Islet of Langerhans (tissue), 1 donor: ENCODE data around the gene C12orf76.
"Not testable (repeated sequence)": the region's sequence is repeated elsewhere in the genome, so short reads cannot be mapped to it uniquely, and the experiment has no call there.

Source experiments
- FAIRE-seq: peaks from one replicate; lab custom pipeline; 2011; peaks lifted over from hg19 to GRCh38; lab: Jason Lieb, UNC

The C12orf76 gene

GRCh38 chr12:110062241-110062640 is 13.9 kb upstream of the C12orf76 start:
- no peak for FAIRE-seq

DNA sequence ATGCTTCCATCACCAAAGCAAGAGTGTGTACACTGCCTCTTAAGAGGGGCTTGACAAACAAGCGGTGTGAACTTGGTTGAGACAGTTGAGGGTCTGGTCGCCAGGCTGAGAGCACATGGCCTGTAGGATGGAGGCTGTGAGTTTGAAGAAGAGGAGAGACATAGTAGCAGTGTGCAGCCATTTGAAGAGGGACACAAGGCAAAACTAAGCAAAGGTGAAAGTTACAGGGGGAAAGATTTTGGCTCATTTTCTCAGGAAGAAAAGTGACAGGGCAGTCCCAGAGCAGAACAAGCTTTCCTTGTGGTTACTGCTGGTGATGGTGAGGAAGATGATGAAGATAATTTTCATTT is 11.3 kb upstream of the C12orf76 start:
- FAIRE-seq: no peak

DNA sequence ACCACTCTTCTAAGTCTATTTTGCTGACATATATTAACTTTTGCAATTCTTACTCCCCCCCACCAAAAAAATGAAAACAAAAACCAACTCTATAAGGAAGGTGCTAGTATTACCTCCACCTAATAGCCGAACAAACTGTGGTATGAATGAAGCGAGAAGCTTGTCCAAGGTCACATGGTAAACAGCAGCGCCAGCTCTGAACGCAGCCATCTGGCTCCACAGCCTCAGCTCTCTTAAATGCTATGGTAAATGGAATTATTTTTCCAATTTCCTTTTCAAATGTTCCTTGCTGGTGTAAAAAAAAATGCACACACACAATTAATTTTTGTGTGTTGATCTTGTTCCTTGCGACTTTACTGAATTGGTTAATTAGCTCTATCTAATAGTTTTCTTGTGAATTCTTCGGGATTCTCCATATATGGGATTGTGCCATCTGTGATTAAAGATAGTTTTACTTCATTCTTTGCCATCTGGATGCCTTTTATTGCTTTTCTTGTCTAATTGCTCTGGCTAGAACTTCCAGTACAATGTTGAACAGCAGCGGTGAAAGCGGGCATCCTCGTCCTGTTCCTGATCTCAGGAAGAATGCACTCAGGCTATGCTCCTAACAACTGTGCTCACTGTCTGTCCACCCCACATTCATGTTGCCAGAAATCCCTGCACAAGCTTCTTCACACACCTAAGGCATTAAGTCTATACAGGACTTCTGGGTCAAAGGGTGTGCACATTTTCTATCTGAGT is 10.7 kb upstream of the C12orf76 start:
- no peak for FAIRE-seq

DNA sequence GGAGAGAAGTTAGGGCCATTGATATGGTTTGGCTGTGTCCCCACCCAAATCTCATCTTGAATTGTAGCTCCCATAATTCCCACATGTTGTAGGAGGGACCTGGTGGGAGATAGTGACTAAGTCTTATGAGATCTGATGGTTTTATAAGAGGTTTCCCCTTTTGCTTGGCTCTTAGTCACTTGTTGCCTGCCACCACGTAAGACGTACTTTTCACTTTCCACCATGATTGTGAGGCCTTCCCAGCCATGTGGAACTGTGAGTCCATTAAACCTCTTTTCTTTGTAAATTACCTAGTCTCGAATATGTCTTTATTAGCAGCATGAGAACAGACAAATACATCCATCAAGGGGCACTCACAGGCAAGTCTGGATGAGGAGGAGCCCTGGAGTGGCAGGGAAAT is 8.3 kb upstream of the C12orf76 start:
- FAIRE-seq: not testable (repeated sequence)

- FAIRE-seq: not testable (repeated sequence)
These were observed 7.3 kb upstream of the C12orf76 start for GRCh38 chr12:110055375-110056352.

- no peak for FAIRE-seq
These were observed 2.6 kb upstream of the C12orf76 start for GRCh38 chr12:110050927-110051326.

DNA sequence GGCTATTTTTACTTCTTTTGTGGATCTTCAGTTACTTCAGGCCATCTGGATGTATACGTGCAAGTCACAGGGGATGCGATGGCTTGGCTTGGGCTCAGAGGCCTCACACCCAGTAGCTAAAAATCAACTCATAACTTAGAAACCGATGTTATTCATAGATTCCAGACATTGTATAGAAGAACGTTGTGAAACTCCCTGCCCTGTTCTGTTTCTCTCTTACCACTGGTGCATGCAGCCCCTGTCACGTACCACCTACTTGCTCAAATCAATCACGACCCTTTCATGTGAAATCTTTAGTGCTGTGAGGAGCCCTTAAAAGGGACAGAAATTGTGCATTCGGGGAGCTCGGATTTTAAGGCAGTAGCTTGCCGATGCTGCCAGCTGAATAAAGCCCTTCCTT is 1.3 kb upstream of the C12orf76 start:
- not testable (repeated sequence) for FAIRE-seq

GRCh38 chr12:110049034-110049433 is 712 bp upstream of the C12orf76 start:
- not testable (repeated sequence) for FAIRE-seq

- no peak for FAIRE-seq
These were observed 903 bp downstream of the C12orf76 start for GRCh38 chr12:110047297-110047940.

DNA sequence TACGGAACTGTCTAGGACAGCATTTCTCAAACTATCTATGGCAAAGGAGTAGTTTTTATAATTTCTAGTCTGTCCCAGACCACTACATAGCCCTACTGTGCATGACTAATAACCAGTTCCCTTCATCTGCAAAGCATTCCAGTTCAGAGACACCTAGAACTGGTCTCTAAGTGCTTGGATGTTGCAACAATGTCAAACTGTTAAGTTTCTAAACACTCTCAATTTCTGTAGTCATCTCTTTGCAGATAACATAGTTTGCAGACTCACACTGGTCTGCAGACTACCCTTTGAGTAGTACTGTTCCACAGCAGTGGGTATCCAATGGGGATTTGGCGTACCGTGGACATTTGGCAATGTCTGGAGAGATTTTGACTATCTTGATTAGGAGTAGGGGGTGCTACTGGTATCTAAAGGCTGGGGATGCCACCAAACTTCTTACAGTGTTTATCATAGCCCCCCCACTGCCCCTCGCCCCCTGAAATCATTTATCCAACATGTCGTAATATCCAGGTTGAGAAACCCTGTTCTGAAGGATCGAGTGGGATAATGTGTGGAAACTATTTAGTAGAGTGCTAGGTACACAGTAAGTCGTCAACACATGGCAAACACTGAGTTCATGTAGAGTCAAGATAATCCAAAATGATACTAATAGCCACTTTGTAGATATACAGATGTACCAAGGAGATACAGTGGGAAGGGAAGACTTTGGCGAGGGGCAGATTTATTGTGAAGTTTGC is 1.7 kb downstream of the C12orf76 start:
- FAIRE-seq: no peak

- peak; percentile 97 for FAIRE-seq
These were observed 6.1 kb downstream of the C12orf76 start for GRCh38 chr12:110042264-110042663.

GRCh38 chr12:110039085-110039807 is 9.1 kb downstream of the C12orf76 start:
- no peak for FAIRE-seq

GRCh38 chr12:110038741-110039084 is 9.6 kb downstream of the C12orf76 start:
- no peak for FAIRE-seq

GRCh38 chr12:110037315-110037714 is 11.0 kb downstream of the C12orf76 start:
- FAIRE-seq: no peak

DNA sequence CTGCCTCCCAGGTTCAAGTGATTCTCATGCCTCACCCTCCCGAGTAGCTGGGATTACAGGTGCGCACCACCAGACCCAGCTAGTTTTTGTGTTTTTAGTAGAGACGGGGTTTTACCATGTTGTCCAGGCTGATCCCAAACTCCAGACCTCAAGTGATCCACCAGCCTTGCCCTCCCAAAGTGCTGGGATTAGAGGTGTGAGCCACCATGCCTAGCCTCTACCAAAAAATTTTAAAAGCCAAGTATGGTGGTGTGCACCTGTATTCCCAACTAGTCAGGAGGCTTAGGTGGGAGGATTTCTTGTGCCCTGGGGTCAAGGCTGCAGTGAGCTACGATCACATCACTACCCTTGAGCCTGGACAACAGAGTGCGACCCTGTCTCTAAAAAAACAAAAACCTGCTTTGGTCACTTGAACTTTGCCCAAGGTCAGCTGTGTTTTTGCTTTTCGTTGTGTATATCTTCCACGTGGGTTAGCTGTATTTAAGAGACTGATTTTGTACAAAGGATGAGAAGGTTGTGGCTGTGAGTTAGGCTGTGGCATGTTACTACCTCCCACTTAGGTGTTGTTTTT is 12.7 kb downstream of the C12orf76 start:
- FAIRE-seq: no peak

DNA sequence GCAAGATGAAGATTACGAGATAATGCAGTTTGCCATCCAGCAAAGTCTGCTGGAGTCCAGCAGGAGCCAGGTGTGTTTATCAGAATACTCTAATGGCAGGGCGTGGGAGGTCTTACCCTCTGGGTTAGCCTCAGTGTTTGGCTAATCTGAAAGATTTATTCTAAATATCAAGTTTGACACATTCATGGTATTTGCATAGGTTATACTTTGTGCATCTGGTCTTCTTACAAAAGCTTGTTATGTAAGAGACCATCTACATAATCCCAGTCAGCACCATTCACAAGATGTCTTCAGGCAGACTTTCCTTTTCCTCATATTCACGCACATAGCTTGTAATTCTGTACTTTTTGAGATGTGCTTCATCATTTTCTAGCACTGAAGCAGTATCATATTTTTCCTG is 14.4 kb downstream of the C12orf76 start:
- no peak for FAIRE-seq

GRCh38 chr12:110029290-110029815 is 19.0 kb downstream of the C12orf76 start:
- no peak for FAIRE-seq

DNA sequence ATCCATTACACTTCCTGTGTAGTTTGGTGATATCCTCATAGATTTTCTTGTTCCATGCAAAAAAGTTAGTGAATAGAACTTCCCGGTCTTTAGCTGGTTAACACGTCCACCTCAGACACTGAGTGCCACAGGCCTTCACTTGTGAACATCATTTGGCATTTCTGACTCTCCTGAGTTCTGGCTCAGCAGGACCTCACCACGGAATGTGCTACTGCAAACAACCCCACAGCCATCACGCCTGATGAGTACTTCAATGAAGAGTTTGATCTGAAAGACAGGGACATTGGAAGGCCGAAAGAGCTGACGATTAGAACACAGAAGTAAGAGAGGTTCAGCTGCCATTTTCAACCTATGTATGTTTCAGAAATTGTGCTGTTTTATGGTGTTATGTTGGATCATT is 20.0 kb downstream of the C12orf76 start:
- FAIRE-seq: no peak

DNA sequence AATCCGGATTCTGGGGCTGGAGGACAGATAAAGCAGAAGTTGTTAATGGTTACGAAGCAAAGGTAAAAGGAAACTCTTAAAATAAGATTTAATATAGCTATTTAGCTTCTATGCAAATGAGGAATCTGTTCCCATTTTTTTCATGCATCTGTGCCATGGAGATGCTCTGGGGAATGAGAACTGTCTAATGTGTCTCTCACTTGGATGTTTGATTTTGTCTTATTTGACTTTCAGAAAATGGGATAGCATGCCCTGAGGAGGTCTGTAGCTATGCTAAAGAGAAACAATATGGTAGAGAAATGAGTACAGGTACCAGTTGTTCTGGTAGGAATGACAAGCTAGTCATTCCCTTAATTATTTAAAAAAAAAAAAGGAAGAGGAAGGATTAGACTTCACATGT is 24.3 kb downstream of the C12orf76 start:
- FAIRE-seq: no peak

DNA sequence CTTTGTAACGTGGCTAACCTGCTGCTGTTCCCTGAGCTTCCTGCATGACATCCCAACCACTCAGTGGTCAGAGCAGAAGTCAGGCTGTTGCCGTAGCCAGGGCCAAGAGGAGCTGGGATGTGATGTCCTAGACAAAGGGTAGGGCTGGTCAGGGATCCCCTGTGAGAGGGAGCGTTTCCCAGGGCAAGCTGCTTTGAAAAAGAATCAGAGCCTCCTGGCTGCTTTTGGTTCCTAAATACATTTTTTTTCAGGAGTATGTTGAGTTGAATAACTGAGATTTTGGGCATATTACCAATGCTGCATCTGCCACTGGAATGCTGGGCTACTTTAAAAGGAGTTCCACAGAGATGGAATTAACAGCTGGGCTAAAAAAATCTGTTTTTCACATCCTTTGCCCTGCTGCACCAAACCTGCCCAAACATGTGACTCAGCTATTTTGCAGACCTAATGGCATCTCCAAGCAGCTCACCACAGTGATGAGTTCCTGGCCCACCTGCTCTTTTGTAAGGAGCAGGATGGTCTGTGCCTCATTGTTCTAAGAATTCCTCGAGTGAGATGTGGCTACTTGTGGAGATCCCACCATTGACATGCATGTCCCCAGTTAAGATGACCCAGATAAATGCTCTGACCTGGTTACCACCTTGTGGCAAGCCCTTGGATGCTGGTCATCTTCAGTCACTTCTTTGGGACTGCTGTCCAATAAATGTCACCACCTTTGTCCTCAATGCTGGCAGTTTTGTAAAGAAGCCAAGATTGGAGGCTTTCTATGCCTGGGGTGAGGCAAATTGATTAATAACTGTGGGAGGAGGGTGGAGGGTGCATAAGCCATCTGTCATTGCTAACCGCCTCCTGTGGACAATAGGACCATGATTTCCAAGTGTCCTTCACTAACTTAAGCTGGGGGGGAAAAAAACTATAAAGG is 25.0 kb downstream of the C12orf76 start:
- no peak for FAIRE-seq
